Measurements from ENCODE around the gene ZNF219. TPM values are rescaled to one million over a fixed set of nuclear protein-coding genes. Genes with fewer than 3 reads are reported as not detected.

Gene ZNF219
- total and polyA plus RNA-seq, 2 of the 13 experiments (the other 11 are each of a cell fraction or from before 2014, with no cell fraction given): 34.5 to 36.6 TPM

DNA sequence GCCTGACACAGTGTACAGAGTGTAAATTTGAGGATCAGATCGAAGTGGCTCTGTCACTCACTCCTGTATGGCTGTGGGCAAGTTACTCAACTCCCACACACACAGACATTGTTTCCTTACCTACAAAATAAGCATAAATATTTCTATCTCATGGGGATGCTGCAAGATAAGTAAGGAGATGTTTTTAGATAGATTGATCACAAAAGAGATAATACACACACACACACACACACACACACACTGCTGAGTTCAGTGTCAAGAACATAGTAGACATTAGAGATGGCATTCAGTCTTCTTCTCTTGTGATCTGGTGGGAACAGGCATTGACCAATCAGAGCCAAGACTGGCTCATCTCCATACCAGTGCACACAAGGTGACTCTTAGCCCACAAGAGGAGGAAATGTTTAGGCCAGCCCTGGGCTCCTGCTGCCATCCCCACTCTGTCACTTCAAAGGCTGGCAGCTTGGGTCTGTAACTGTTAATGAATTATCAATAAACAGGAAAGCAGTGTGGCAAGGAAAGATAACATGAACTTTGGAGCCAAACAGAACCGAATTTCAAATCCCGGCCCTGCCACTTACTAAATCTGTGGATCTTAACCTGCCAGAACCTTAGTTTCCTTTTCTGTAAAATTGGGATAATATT is 44.2 kb downstream of the ZNF219 start (continued):
- TF ChIP-seq POLR2G (IDR thresholded peaks at IDR 0.05; ENCODE audit: low read depth, low read length): peak; percentile 50
- TF ChIP-seq, protein P1, sequence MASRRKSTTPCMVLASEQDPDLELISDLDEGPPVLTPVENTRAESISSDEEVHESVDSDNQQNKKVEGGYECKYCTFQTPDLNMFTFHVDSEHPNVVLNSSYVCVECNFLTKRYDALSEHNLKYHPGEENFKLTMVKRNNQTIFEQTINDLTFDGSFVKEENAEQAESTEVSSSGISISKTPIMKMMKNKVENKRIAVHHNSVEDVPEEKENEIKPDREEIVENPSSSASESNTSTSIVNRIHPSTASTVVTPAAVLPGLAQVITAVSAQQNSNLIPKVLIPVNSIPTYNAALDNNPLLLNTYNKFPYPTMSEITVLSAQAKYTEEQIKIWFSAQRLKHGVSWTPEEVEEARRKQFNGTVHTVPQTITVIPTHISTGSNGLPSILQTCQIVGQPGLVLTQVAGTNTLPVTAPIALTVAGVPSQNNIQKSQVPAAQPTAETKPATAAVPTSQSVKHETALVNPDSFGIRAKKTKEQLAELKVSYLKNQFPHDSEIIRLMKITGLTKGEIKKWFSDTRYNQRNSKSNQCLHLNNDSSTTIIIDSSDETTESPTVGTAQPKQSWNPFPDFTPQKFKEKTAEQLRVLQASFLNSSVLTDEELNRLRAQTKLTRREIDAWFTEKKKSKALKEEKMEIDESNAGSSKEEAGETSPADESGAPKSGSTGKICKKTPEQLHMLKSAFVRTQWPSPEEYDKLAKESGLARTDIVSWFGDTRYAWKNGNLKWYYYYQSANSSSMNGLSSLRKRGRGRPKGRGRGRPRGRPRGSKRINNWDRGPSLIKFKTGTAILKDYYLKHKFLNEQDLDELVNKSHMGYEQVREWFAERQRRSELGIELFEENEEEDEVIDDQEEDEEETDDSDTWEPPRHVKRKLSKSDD (CRISPR knock-in tag; IDR thresholded peaks at IDR 0.05; ENCODE audit: low read depth): 0 out of 2 replicates have a peak, but pooled peaks have one; percentile 52
- TF ChIP-seq JDP2 (CRISPR knock-in tag; IDR thresholded peaks at IDR 0.05; ENCODE audit: borderline replicate concordance): no peak
- no peak for TF ChIP-seq ZFP62 (CRISPR knock-in tag; IDR thresholded peaks at IDR 0.05)
- TF ChIP-seq HNF1A (IDR thresholded peaks at IDR 0.05; ENCODE audit: low read depth): peak; percentile 94
- TF ChIP-seq HNF1A (CRISPR knock-in tag; IDR thresholded peaks at IDR 0.05; ENCODE audit: borderline replicate concordance): peak; percentile 97
- TF ChIP-seq HES4 (CRISPR knock-in tag; IDR thresholded peaks at IDR 0.05; ENCODE audit: borderline replicate concordance): no peak
- no peak for TF ChIP-seq MBNL3 (CRISPR knock-in tag; conservative IDR thresholded peaks at IDR 0.05)
- 0 out of 2 replicates have a peak, but pooled peaks have one; percentile 1 for TF ChIP-seq MAFF (IDR thresholded peaks at IDR 0.05; ENCODE audit: low read depth, low read length)
- TF ChIP-seq GATAD2A (CRISPR knock-in tag; IDR thresholded peaks at IDR 0.05): peak; percentile 97
- peak; percentile 88 for TF ChIP-seq ZBTB25 (CRISPR knock-in tag; IDR thresholded peaks at IDR 0.05)
- no peak for TF ChIP-seq ZNF251 (CRISPR knock-in tag; IDR thresholded peaks at IDR 0.05)
- peak; percentile 71; the same call in 1 of the 2 replicates for TF ChIP-seq ZNF784 (CRISPR knock-in tag; IDR thresholded peaks at IDR 0.05; ENCODE audit: borderline replicate concordance)
- peak; percentile 86; the same call in 1 of the 2 replicates for TF ChIP-seq ZFP82 (CRISPR knock-in tag; IDR thresholded peaks at IDR 0.05; ENCODE audit: borderline replicate concordance)
- peak; percentile 77; the same call in 1 of the 2 replicates for TF ChIP-seq ZMYM2 (CRISPR knock-in tag; IDR thresholded peaks at IDR 0.05)
- TF ChIP-seq IRF2 (CRISPR knock-in tag; IDR thresholded peaks at IDR 0.05): peak; percentile 92
- TF ChIP-seq YEATS4 (CRISPR knock-in tag; IDR thresholded peaks at IDR 0.05; ENCODE audit: borderline replicate concordance): peak; percentile 78; the same call in 1 of the 2 replicates
- peak; percentile 91 for TF ChIP-seq ZBTB34 (CRISPR knock-in tag; IDR thresholded peaks at IDR 0.05)
- TF ChIP-seq ZNF746 (CRISPR knock-in tag; IDR thresholded peaks at IDR 0.05): peak; percentile 88; the same call in 1 of the 2 replicates

Measured in HepG2 (cell line).